ENCODE data around the gene SLC4A4. TPM values are rescaled to one million over a fixed set of nuclear protein-coding genes. Genes with fewer than 3 reads are reported as not detected.

SLC4A4 gene
- total and polyA plus RNA-seq, 2 of the 8 experiments (the other 6 are each of a cell fraction or from before 2014, with no cell fraction given) = 0.67 to 2.8 TPM

DNA sequence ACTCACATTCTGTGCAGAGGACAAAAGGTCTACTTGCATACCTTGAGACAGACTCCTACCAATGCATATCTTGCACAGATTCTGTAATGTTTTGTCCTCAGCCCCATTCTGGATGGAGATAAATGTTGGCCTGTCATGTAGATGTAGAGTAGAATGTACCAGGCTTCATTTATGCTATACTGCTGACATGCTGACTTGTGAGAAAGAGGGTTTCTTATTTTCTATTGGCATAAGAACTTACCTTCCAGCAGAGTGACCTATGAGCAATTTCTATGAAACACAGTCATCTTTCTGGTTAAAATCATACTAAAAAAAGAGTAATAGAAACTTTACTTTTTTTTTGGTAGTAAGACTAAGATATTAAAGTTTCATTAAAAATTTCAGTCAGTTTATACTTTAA, 17.2 kb downstream of the SLC4A4 start:
- POLR2A ChIA-PET (ENCODE audit: partially characterized antibody) = no interaction called here
- H3K36me3 ChIP-seq (ENCODE audit: control insufficient read depth in 2 of 4, insufficient read depth in 4 of 4, low read length in 3 of 4) = no peaks in the 10 kb centered on the region
- no peaks in the 10 kb centered on the region for H3K9me3 ChIP-seq (ENCODE audit: insufficient read depth in 2 of 2, low read depth in 1 of 2, low read length in 1 of 2)
- CTCF ChIA-PET (ENCODE audit: partially characterized antibody) = no interaction called here
- H3K27ac ChIP-seq (ENCODE audit: low read depth, low read length) = no peak overlapping the region
- H3K4ac ChIP-seq (replicated peaks; ENCODE audit: insufficient read length, low read depth, low read length) = no peak overlapping the region
- no peak overlapping the region for H2BK120ac ChIP-seq (replicated peaks; ENCODE audit: low read depth, low read length)
- no peaks in the 10 kb centered on the region for H3K79me1 ChIP-seq (ENCODE audit: low read depth, low read length)
- no peak overlapping the region for H2BK15ac ChIP-seq (ENCODE audit: low read length)
- H2AK5ac ChIP-seq (ENCODE audit: low read depth, low read length) = no peak overlapping the region
- no peaks in the 10 kb centered on the region for H3K79me2 ChIP-seq (ENCODE audit: control insufficient read depth in 1 of 2, insufficient read depth in 2 of 2, low read length in 2 of 2)
- H3K56ac ChIP-seq (replicated peaks; ENCODE audit: insufficient read length, low read depth, low read length) = no peak overlapping the region
- H2BK20ac ChIP-seq (ENCODE audit: low read length) = no peak overlapping the region
- H4K20me1 ChIP-seq (replicated peaks in 1 of 2; ENCODE audit: control insufficient read depth in 1 of 2, insufficient read depth in 2 of 2, low read length in 2 of 2) = no peaks in the 10 kb centered on the region
- no peak overlapping the region for H2AFZ ChIP-seq (ENCODE audit: low read length)
- no peaks in the 10 kb centered on the region for H3K4me1 ChIP-seq (replicated peaks in 1 of 4; ENCODE audit: control insufficient read depth in 3 of 4, insufficient read depth in 4 of 4, low read length in 3 of 4)
- H4K91ac ChIP-seq (replicated peaks; ENCODE audit: insufficient read length, low read length) = no peak overlapping the region
- H3K23ac ChIP-seq (ENCODE audit: insufficient read length) = no peak overlapping the region
- FAIRE-seq (no peak), DNase-seq (ENCODE audit: low read depth in 1 of 2, low spot score in 2 of 2) (no peak)
- no peak overlapping the region for H3K4me2 ChIP-seq (ENCODE audit: insufficient read depth in 1 of 2, low read depth in 2 of 2, low read length in 2 of 2)
- H3K9ac ChIP-seq (replicated peaks in 1 of 4; ENCODE audit: extremely low read depth in 1 of 4, low read depth in 3 of 4, low read length in 3 of 4) = no peak overlapping the region
- no peak overlapping the region for H3K14ac ChIP-seq (ENCODE audit: insufficient read length)
- H3K4me3 ChIP-seq (ENCODE audit: extremely low read depth in 1 of 4, insufficient read depth in 2 of 4, low read depth in 3 of 4, low read length in 4 of 4) = no peak overlapping the region
- no peak overlapping the region for H4K5ac ChIP-seq (ENCODE audit: insufficient read length, low read depth, low read length)
- no peak overlapping the region for H3K18ac ChIP-seq (ENCODE audit: extremely low read depth, low read length)
- no peak overlapping the region for H4K8ac ChIP-seq (ENCODE audit: extremely low read depth, insufficient read depth, low read length)
- H3K27me3 ChIP-seq (replicated peaks in 1 of 4; ENCODE audit: control insufficient read depth in 3 of 4, extremely low read depth in 1 of 4, insufficient read depth in 3 of 4, low read length in 3 of 4) = peaks cover 0 to under 1% (median 0%) of the 10 kb centered on the region in 4 experiments; a peak in 1 of 7 replicates
- no peak overlapping the region for H2BK5ac ChIP-seq (ENCODE audit: low read depth, low read length)
- H2BK12ac ChIP-seq (ENCODE audit: low read depth, low read length) = no peak overlapping the region
- H3K23me2 ChIP-seq (ENCODE audit: low read depth, low read length) = no peaks in the 10 kb centered on the region
- TF ChIP-seq SP4 (IDR thresholded peaks at IDR 0.05; ENCODE audit: low read length) (no peak), RBBP5 (IDR thresholded peaks at IDR 0.05; ENCODE audit: borderline replicate concordance, low read depth, low read length) (no peak), SP2 (IDR thresholded peaks at IDR 0.05; ENCODE audit: low read length) (no peak), GTF2F1 (IDR thresholded peaks at IDR 0.05; ENCODE audit: borderline replicate concordance, low read depth, low read length) (no peak), BRCA1 (IDR thresholded peaks at IDR 0.05; ENCODE audit: low read depth, low read length) (no peak), RAD21 (IDR thresholded peaks at IDR 0.05 in 1 of 2, conservative IDR thresholded peaks at IDR 0.05 in 1 of 2; ENCODE audit: low read depth in 2 of 2, low read length in 2 of 2) (no peak), CTBP2 (IDR thresholded peaks at IDR 0.05; ENCODE audit: borderline replicate concordance, insufficient read depth, insufficient read length, low read length) (no peak)
- TF ChIP-seq, protein P1, sequence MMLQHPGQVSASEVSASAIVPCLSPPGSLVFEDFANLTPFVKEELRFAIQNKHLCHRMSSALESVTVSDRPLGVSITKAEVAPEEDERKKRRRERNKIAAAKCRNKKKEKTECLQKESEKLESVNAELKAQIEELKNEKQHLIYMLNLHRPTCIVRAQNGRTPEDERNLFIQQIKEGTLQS (IDR thresholded peaks at IDR 0.05; ENCODE audit: insufficient read depth, low read depth, low read length) = no peak

Data from H1 (cell line).